Limb (tissue), 2 donors: ENCODE data around the gene BTBD9.
"Not testable (repeated sequence)": the region's sequence is repeated elsewhere in the genome, so short reads cannot be mapped to it uniquely, and the experiment has no call there.

ENCODE experiments used
- DNase-seq, 2 donors: peaks; one replicate each; pipeline ENCODE4 v3.0.0-alpha.2; 2016; ENCODE audit errors: extremely low spot score in 2 of 2

The BTBD9 gene

DNA sequence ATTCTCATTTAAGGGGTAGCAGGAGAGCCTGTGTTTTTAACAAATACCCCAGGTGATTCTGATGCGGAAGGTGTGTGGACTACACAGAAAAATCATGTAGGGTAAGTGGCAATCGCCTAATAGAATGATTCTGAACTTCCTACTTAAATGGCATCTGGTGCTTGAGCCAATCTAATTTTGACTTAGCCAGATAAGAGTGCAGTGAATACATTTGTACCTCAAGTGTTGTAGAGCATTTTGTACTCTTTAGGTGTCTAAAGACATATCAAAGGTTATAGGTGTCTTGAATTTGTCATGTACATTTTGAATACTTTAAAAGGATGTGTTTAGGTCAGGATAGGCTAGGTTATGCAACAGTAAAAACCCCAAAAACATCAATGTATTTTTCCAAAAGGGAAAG lies 10.0 kb upstream of the BTBD9 start:
- no peak for DNase-seq

DNA sequence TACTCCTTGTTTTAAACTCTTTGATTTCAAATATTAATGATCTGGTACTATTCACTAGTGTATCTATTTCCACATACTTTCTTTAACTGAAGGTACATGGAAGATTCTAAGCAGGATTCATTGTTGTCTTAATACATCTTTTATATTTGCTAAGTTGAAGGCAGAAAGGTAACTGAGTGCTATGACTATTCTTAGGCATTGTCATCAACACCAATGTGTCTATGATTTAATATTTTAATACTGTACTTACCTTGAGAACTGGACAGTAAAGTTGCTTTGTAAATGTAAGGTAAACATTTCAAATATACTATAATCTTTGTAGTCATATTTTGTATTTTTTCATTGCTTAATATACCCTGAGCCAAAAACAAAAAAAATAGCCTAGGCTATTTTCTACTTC lies 8.9 kb upstream of the BTBD9 start:
- DNase-seq, result no peak

GRCh38 chr6:38646166-38646878 lies 6.6 kb upstream of the BTBD9 start:
- no peak for DNase-seq

DNA sequence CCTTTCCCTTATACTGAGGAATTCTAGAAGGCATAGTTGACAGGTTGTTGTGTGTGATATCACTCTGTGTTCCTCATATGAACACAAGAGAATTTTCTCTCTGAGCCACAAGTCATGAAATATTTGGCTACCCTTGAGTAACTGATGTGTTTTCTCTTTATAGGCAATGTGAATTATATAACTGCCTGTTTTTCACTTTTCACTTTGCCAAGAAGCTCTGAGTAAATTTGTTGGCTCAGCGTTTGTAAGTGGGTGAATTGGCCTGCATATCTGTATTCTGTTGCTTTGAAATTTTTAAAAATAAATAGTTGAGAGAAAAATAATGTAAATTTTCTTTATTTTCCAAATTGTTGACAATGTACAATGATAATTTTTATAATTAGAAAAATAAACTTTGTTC lies 5.2 kb upstream of the BTBD9 start:
- DNase-seq, result no peak

GRCh38 chr6:38640216-38640909 lies 634 bp upstream of the BTBD9 start:
- DNase-seq, result peak in 1 of 2 donors; percentile 40

GRCh38 chr6:38638941-38639497 lies 710 bp downstream of the BTBD9 start:
- no peak for DNase-seq

DNA sequence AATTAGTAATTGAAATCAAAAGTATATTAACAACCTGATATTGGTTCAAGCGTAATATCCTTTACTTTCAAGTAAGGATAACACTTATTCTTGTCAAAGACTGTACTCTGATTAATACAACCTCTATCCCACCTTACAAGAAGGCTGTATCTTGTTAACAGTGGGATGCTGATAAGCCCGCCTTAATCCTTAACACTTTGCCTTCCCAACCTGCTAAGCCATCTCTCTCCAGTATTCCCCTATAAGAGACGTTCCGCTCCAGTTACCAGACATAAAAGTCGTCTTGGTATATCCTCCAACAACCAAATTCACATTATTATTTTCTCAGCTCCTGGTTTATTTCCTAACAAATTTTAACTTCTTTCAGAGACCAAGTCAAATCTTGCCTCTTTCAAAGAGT lies 2.0 kb downstream of the BTBD9 start:
- DNase-seq, result no peak

- DNase-seq, result no peak
These were observed 3.7 kb downstream of the BTBD9 start for GRCh38 chr6:38636027-38636426.

DNA sequence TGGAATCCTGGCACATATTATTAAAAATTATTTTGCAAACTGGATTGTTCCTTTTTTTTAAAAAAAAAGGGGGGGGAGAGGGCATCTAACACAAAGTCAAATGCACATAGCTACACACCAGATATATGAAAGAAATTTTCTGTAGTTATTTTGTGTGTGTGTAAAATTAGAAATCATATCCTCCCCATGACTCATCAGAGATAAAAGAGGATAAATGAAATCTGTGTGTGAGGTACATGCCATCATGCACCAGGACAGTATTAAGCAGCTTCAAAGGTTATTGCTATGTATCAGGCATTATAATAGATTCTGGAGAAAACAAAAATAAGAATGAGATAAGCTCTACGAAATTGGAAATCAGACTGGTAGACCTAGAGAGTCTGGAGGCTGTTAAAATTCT lies 5.2 kb downstream of the BTBD9 start:
- DNase-seq, result no peak

GRCh38 chr6:38632490-38632889 lies 7.2 kb downstream of the BTBD9 start:
- no peak for DNase-seq

DNA sequence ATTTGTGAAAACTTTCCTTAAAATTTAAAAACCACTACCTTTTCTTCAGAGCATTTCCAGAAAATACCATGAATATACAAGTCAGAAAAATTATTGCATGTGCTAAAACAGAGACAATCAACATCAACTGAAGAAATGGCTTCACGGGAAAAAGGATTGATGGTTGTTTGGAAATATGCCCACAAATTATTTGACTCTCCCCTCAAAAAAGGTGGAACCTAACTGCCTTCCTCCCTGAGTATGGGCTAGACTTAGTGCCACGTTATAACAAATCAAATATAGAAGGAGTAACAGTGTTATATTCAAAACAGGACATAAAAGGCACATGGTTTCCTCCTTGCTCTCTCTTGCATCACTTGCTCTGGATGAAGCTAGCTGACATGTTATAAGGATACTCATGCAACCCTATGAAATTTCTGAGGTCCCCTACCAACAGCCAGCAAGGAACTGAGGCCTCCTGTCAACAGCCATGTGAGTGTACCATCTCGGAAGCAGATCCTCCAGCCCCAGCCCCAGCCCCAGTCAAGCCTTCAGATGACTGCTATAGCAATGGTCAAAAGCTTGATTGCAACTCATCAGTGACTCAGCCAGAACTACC lies 8.4 kb downstream of the BTBD9 start:
- no peak for DNase-seq

DNA sequence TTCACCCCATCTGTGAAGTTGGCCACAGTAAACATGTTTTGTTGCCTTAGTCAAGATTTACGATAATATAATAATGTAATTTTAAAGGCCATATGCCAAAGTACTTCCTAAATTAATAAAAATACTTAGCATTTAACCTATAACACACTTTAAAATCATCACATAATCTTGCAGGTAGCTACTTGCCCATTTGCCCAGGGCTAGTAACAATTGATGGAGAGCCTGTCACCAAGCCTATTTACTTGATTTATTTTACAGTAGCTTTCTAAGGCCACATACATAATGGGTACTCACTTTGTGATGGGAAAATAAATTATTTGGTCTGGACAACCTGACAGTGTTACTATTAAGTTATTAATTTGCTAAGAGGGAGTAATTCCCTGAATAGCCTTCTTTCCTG lies 14.5 kb downstream of the BTBD9 start:
- DNase-seq, result no peak

GRCh38 chr6:38619342-38619741 lies 20.4 kb downstream of the BTBD9 start:
- DNase-seq, result not testable (repeated sequence)

- DNase-seq, result not testable (repeated sequence)
These were observed 21.4 kb downstream of the BTBD9 start for GRCh38 chr6:38618301-38618700.

- DNase-seq, result no peak
These were observed 21.9 kb downstream of the BTBD9 start for GRCh38 chr6:38617856-38618255.

DNA sequence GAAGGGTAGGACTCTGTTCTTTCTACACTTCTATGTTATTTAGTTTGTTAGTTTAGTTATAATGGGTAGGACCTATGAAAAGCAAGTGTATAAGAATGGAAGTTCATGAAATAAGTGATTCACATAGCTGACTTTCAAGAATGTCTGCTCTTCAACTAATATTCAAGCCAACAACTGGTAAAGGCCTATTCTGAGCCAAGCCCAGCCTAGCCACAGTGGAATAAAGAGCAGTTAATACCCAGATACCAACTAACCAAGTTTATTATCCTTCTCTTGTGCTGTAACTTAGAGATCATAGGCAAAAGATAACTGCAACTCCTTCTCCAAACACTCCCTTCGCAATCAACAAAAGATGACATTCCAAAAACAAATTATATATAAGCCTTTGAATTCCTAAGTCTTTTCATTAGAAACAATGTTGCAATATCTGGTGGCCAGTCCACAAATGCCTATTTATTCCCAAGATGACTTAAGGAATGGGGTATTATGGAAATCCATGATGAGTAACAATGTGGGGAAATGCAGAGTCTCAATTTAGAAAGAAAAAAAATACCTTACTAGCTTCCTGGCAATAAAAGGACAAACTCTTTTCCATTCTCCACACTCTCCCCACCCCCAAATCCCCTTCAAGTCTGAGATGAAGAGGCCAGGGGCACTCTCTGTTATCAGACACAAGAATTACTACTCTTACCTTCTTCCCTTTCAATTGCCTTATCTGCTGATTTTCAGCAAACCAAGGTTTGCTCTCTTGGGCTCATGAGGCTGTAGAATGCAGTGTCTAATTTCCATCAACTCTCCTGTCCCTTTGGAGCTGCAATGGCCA lies 27.4 kb downstream of the BTBD9 start:
- no peak for DNase-seq

DNA sequence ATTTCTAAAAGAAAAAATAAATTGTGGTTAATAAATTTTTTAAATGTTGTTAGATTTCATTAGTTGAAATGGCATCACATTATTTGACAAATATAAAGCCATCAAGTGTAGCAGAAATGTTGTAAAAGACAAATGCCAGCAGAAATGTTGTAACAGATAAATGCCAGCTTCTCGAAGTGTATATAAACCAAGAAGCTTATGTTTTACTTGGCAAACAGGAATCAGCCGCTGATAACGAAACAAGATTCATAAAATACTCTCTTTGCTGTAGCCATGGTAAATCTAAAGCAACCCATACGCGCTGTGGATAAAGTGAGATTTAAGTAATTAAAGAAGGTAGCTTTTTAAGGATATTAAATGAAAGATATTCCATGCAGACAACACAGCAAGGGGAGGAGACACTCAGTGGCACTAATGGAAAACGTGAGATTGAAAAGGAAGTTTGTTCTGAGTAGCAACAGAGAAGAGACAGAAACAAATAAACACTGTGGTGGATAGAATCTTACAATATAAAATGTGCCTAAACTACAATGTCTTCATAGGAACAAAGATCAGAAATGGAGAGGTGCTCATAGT lies 29.6 kb downstream of the BTBD9 start:
- no peak for DNase-seq

DNA sequence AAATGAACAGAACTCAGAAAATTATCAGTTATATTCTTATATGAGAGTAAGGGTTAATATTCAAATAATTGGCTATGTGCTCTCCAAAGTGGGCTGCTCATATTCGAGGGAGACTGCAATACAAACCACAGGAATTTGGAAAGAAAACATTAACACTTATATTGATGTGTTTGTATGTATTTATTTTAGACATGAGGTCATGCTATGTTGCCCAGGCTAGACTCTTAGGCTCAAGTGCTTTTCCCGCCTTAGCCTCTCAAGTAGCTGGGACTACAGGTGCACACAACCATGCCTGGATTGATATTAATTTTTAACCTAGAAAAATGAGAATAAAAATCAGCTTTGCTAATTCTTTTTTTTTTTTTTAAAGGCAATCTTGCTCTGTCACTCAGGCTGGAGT lies 35.0 kb downstream of the BTBD9 start:
- DNase-seq, result no peak

DNA sequence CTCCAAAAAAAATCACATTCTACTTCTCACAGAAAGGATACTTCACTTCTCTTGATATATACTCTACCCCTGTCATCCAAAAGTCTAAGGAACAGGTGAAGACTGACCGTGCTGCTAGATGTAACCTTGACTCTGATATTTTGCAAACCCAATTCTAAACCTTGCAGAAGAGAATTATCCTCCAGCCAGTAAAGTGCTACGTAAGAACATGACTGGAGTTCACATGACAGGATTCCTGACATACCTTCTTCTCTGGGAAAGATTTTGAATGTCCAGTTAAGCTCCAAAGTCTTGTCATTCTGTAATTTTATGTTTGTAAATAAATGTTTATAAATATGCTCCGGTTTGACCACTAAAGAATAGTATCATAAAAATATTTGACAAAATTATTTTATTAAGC lies 35.8 kb downstream of the BTBD9 start:
- no peak for DNase-seq

- DNase-seq, result no peak
These were observed 36.2 kb downstream of the BTBD9 start for GRCh38 chr6:38603496-38603895.

DNA sequence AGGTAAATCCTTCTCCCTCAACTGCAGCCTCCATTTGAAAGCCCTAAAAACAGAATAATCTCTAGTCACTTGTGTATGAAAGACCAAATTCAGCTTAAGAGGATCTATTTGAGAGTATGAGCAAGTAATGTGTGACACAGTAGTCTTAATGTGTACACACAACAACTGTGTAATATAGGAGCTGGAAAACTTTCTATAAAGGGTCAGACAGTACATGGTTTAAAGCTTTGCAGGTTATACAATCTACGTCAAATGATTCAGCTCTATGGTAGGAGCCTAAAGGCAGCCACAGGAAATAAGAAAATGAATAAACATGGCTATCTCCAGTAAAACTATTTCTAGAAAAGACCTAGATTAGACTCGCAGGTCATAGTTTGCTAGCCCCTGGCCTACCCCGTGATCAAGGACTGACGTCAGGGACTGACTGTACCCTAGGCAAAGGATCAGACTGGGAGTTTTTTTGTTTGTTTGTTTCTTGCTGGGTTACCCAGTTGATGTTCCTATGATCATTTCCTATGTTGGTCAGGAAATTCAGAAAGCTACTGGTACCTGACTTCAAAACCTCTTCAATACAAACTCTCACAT lies 39.7 kb downstream of the BTBD9 start:
- DNase-seq, result no peak
